SK-N-MC (cell line): Measurements from ENCODE around the gene CALCA.

Experiments used
- EZH2 ChIP-seq: fragments of 200-600 bp; sonication (generic); IDR thresholded peaks from one replicate; pipeline ENCODE4 v1.6.1; 2017; ENCODE audit warnings: antibody characterized with exemption
- FOXP2 ChIP-seq: optimal IDR thresholded peaks from 2 replicates; pipeline ENCODE3; 2011; ENCODE audit warnings: mild to moderate bottlenecking, moderate library complexity; ENCODE audit not compliant: insufficient read depth; ENCODE audit errors: extremely low read length, control extremely low read depth
- POLR2AphosphoS5 ChIP-seq: IDR thresholded peaks from 2 replicates; pipeline ENCODE4 v1.6.1; 2012; ENCODE audit warnings: mild to moderate bottlenecking, low read depth, low read length, borderline replicate concordance

- TF ChIP-seq EZH2 (no peak), POLR2AphosphoS5 (no peak), FOXP2 (no peak)
Measured at GRCh38 chr11:14956111-14956510, 16.0 kb downstream of the CALCA start.
